ENCODE results near the gene KCNQ1.

KCNQ1 gene

GRCh38 chr11:2870460-2870859 is 425.7 kb downstream of the KCNQ1 start:
- DNase-seq = no peak

GRCh38 chr11:2870969-2871680 is 426.3 kb downstream of the KCNQ1 start:
- no peak for DNase-seq

- DNase-seq = no peak
Measured at GRCh38 chr11:2874963-2875362, 430.2 kb downstream of the KCNQ1 start.

GRCh38 chr11:2877474-2877873 is 432.7 kb downstream of the KCNQ1 start:
- DNase-seq = no peak

- no peak for DNase-seq
Measured at GRCh38 chr11:2878782-2879181, 434.0 kb downstream of the KCNQ1 start.

- DNase-seq = no peak
Measured at GRCh38 chr11:2880646-2881045, 435.8 kb downstream of the KCNQ1 start.

- DNase-seq = no peak
Measured at GRCh38 chr11:2881076-2881980, 436.5 kb downstream of the KCNQ1 start.

- DNase-seq = no peak
Measured at GRCh38 chr11:2881981-2882375, 437.2 kb downstream of the KCNQ1 start.

- DNase-seq = no peak
Measured at GRCh38 chr11:2882396-2883110, 437.7 kb downstream of the KCNQ1 start.

- DNase-seq = no peak
Measured at GRCh38 chr11:2883640-2883978, 438.8 kb downstream of the KCNQ1 start.

GRCh38 chr11:2883979-2884815 is 439.4 kb downstream of the KCNQ1 start:
- DNase-seq = no peak

GRCh38 chr11:2885017-2885677 is 440.3 kb downstream of the KCNQ1 start:
- DNase-seq = peak in 1 of 2 donors; percentile 41

GRCh38 chr11:2885678-2886081 is 440.9 kb downstream of the KCNQ1 start, which contains the start of gene CDKN1C:
TSS of gene CDKN1C (minus strand) at chr11:2885775. CDS start at chr11:2885456, 319 bp downstream.
- peak; percentile 78 to 80 for DNase-seq

- DNase-seq = no peak
Measured at GRCh38 chr11:2886191-2886894, 441.5 kb downstream of the KCNQ1 start.

- no peak for DNase-seq
Measured at GRCh38 chr11:2886936-2887335, 442.1 kb downstream of the KCNQ1 start.

GRCh38 chr11:2887515-2888195 is 442.8 kb downstream of the KCNQ1 start:
- no peak for DNase-seq

- DNase-seq = peak; percentile 91 to 93
Measured at GRCh38 chr11:2888266-2888968, 443.6 kb downstream of the KCNQ1 start.

- DNase-seq = no peak
Measured at GRCh38 chr11:2889362-2890273, 444.8 kb downstream of the KCNQ1 start.
